Measurements from ENCODE around the gene LRRC56. TPM values are rescaled to one million over a fixed set of nuclear protein-coding genes. Genes with fewer than 3 reads are reported as not detected.
A peak's percentile ranks its signal among the peaks of the same experiment; 100 is the strongest.

Gene LRRC56
- total RNA-seq, 4 donors from 2014 or later, result 2.3 to 8.4 (median 3.1) TPM

DNA sequence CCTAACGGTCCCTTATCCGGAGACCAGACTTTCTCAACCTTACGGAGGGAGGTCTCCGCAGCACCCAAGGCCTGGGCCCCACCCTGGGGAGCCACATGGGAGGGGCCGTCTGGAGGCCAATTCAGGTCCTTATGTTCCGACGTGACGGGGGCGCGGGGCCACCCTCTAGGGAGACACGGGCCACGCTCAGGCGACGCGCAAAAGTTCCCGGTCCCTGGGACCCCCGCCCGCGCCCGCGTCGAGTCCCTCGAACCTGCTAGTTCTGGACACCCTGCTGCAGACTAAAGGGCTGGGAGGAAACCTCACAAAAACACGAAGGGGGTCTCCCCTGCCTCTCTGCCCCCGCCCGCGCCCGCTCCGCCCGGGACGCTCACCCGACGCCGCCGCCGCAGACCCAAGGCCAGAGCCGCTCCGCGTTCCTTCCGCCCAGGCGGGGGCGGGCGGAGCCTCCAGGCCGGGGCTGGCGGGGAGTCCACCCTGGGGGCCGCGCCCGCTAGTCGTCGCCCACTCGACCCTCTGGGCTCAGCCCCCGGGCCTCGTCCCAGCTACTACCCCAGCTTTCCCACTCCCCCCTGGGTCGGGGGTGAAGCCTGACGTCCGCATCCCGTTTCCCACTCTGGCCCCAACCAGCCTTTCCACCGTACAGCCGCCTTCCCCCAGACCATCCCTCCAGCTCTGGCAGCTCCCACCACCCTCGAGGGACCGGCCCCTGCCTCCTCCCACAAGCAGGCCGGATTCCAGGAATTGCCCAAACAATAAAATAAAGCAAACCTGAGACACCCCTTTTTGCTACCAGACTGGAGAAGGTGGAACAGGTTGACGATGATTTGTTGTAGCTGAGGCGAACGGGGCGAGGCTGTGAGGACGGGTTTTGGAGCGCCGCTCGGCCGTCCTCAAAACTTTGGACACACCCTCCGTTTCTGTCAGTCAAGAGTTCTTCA is 33.0 kb upstream of the LRRC56 start:
- H3K9me3 ChIP-seq, result no peaks in the 10 kb centered on the region
- peak overlapping the region; percentile 94 to 100 (median 99) for H3K27ac ChIP-seq
- H3K36me3 ChIP-seq, result peaks cover 0 to 20% (median 9%) of the 10 kb centered on the region in 4 donors
- H3K4me1 ChIP-seq, result peaks cover 24 to 51% (median 42%) of the 10 kb centered on the region in 4 donors
- in situ Hi-C loops (cut with MboI; ENCODE audit: low pct_ligation_motif_present in 1 of 4, low pct_unique_long_range_greater_than_20kb in 1 of 4, low sequenced_read_pairs in 3 of 4) (no loop called here), intact Hi-C loops (cut with DNase I; ENCODE audit: low total_unique reads) (loop anchor here (10.0 kb wide), 2 partner anchors 50 to 100 kb away; partner anchors contain the start of gene PTDSS2)
- H3K27me3 ChIP-seq, result no peaks in the 10 kb centered on the region
- DNase-seq, result peak; percentile 38
- H3K4me3 ChIP-seq, result peak overlapping the region; percentile 34 to 53 (median 37)
- TF ChIP-seq POLR2A (IDR thresholded peaks at IDR 0.05) (no peak), POLR2AphosphoS5 (IDR thresholded peaks at IDR 0.05) (no peak), EP300 (IDR thresholded peaks at IDR 0.05; ENCODE audit: low read depth) (no peak)
- TF ChIP-seq, protein P1, sequence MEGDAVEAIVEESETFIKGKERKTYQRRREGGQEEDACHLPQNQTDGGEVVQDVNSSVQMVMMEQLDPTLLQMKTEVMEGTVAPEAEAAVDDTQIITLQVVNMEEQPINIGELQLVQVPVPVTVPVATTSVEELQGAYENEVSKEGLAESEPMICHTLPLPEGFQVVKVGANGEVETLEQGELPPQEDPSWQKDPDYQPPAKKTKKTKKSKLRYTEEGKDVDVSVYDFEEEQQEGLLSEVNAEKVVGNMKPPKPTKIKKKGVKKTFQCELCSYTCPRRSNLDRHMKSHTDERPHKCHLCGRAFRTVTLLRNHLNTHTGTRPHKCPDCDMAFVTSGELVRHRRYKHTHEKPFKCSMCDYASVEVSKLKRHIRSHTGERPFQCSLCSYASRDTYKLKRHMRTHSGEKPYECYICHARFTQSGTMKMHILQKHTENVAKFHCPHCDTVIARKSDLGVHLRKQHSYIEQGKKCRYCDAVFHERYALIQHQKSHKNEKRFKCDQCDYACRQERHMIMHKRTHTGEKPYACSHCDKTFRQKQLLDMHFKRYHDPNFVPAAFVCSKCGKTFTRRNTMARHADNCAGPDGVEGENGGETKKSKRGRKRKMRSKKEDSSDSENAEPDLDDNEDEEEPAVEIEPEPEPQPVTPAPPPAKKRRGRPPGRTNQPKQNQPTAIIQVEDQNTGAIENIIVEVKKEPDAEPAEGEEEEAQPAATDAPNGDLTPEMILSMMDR (IDR thresholded peaks at IDR 0.05), result no peak
- 10 to 31% methylated on average over 4 to 70 of the region's 72 CpGs for WGBS, 2 donors (ENCODE audit: low coverage in 1 of 2)

DNA sequence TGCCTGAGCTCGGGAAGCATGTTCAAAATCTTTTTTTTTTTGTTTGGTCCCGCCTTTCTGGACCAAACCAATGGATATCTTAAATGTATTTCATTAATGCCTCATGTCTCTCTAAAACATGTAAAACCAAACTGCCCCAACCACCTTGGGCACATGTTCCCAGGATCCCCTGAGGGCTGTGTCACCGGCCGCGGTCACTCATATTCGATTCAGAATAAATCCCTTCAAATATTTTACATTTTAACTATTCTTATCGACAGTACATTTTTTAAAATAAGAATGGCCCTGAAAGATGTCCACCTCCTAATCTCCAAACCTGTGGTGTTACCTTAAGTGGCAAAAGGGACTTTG is 32.4 kb upstream of the LRRC56 start:
- Histone ChIP-seq H3K27ac (peak overlapping the region; percentile 94 to 100 (median 99)), H3K9me3 (no peaks in the 10 kb centered on the region), H3K4me1 (peaks cover 24 to 51% (median 42%) of the 10 kb centered on the region in 4 donors), H3K27me3 (no peaks in the 10 kb centered on the region), H3K36me3 (peaks cover 0 to 14% (median 6%) of the 10 kb centered on the region in 4 donors), H3K4me3 (peak overlapping the region in 2 of 4 donors; percentile 39 to 53)
- intact Hi-C loops (cut with DNase I; ENCODE audit: low total_unique reads), result loop anchor here (10.0 kb wide), 2 partner anchors 50 to 100 kb away; partner anchors contain the start of gene PTDSS2
- WGBS, 2 donors (ENCODE audit: low coverage in 1 of 2), result 65 to 68% methylated on average over 6 to 7 of the region's 7 CpGs
- TF ChIP-seq, protein P1 (IDR thresholded peaks at IDR 0.05), result no peak
- TF ChIP-seq POLR2A (IDR thresholded peaks at IDR 0.05) (no peak), EP300 (IDR thresholded peaks at IDR 0.05; ENCODE audit: low read depth) (no peak), POLR2AphosphoS5 (IDR thresholded peaks at IDR 0.05) (no peak)
- DNase-seq, result no peak
- in situ Hi-C loops (cut with MboI; ENCODE audit: low pct_ligation_motif_present in 1 of 4, low pct_unique_long_range_greater_than_20kb in 1 of 4, low sequenced_read_pairs in 3 of 4), result no loop called here

DNA sequence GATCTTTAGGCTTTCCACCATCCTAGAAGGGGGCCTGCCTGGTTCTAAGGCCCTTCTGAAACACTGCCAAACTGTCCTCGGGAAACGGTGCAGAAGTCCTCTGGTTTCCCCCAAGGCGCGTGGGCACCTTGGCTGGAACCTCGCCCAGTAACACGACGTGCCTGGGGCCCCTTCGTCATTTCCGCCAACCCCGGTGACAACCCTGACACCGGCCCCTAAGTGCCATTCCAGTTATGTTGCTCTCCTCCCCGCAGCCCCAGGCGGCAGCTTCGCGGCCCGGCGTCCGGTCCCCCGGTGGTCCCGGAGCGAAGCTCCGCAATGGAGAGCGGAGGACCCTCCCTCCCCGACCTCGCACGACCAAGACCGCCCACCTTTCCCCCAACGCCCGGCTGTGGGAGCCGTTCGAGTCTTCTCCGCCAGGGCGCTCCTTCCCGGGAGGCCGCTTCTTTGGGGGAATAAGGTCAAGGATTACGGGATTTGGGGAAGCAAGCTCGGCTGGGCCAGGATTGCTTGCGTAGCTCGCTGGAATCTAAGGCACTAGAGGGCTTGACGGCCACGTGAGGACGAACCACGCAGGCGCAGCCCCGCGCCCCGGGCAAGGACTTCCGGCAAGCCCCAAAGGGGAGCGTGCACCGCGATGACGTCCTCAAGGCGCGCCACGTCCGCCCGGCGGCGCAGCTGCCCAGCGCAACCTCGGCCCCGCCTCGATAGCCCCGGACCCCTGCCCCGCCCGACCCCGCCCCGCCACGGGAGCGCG is 30.9 kb upstream of the LRRC56 start:
- DNase-seq, result peak; percentile 98
- in situ Hi-C loops (cut with MboI; ENCODE audit: low pct_ligation_motif_present in 1 of 4, low pct_unique_long_range_greater_than_20kb in 1 of 4, low sequenced_read_pairs in 3 of 4) (no loop called here), intact Hi-C loops (cut with DNase I; ENCODE audit: low total_unique reads) (loop anchor here (10.0 kb wide), 2 partner anchors 52 to 102 kb away; partner anchors contain the start of gene PTDSS2)
- TF ChIP-seq POLR2A (IDR thresholded peaks at IDR 0.05) (peak; percentile 82), EP300 (IDR thresholded peaks at IDR 0.05; ENCODE audit: low read depth) (peak; percentile 64), POLR2AphosphoS5 (IDR thresholded peaks at IDR 0.05) (peak; percentile 50 to 72 (median 71))
- TF ChIP-seq, protein P1 (IDR thresholded peaks at IDR 0.05), result peak in 2 of 5 experiments; percentile 24 to 30
- Histone ChIP-seq H3K27ac (peak overlapping the region; percentile 94 to 100 (median 99)), H3K4me1 (peaks cover 24 to 51% (median 42%) of the 10 kb centered on the region in 4 donors), H3K9me3 (no peaks in the 10 kb centered on the region), H3K36me3 (peaks cover 0 to under 1% (median 0%) of the 10 kb centered on the region in 4 donors), H3K27me3 (no peaks in the 10 kb centered on the region), H3K4me3 (peak overlapping the region; percentile 52 to 87 (median 86))
- WGBS, 2 donors (ENCODE audit: low coverage in 1 of 2), result 1% methylated on average over 37 of the region's 71 CpGs; no CpG with 5 or more reads in 1 of the 2 donors

Data from transverse colon (tissue), 4 donors.